Thyroid gland (tissue), 4 donors: ENCODE data around the gene CAMSAP2. TPM values are rescaled to one million over a fixed set of nuclear protein-coding genes. Genes with fewer than 3 reads are reported as not detected.
A peak's percentile ranks its signal among the peaks of the same experiment; 100 is the strongest.

Source experiments
- DNase-seq, 2 donors: peaks; one replicate each; pipeline ENCODE4 v3.0.0-alpha.2; 2019
- H3K27ac ChIP-seq, 3 donors: fragments of 200-600 bp; sonication (generic); 1 replicate in 2 of 3; 2 replicates in 1 of 3; pipeline ENCODE4 v1.5.1; 2016 to 2019; ENCODE audit warnings: mild to moderate bottlenecking in 1 of 3, moderate library complexity in 1 of 3
- H3K27me3 ChIP-seq: fragments of 200-600 bp; sonication (generic); one replicate; pipeline ENCODE4 v1.5.1; 2019
- H3K36me3 ChIP-seq, 2 donors: fragments of 200-600 bp; sonication (generic); one replicate each; pipeline ENCODE4 v1.5.1; 2016 to 2019
- H3K4me1 ChIP-seq, 2 donors: fragments of 200-600 bp; sonication (generic); one replicate each; pipeline ENCODE4 v1.5.1; 2017 to 2019
- H3K4me3 ChIP-seq, 3 donors: fragments of 200-600 bp; sonication (generic); replicated peaks in 1 of 3; 1 replicate in 2 of 3; 2 replicates in 1 of 3; pipeline ENCODE4 v1.5.1; 2016; ENCODE audit warnings: mild to moderate bottlenecking in 1 of 3
- H3K9me3 ChIP-seq: fragments of 200-600 bp; sonication (generic); one replicate; pipeline ENCODE4 v1.5.1; 2017
- CTCF ChIP-seq, 6 experiments: fragments of 200-600 bp in 3 of 6; fragments of 450-650 bp in 3 of 6; sonication (generic) in 3 of 6; IDR thresholded peaks; one replicate each; pipeline ENCODE4 v1.5.1; 2016 to 2019; ENCODE audit warnings: antibody characterized with exemption in 6 of 6, mild to moderate bottlenecking in 2 of 6, inconsistent platforms in 1 of 6, moderate library complexity in 1 of 6
- POLR2A ChIP-seq, 2 donors: fragments of 450-650 bp; IDR thresholded peaks; one replicate each; pipeline ENCODE4 v1.6.1; 2017; ENCODE audit warnings: antibody characterized with exemption in 2 of 2, mild to moderate bottlenecking in 2 of 2, moderate library complexity in 1 of 2
- WGBS, 2 donors: methylation state at CpG; one replicate each; pipeline ENCODE4 v1.1.5; 2017; 5-methylcytosine and 5-hydroxymethylcytosine counted together
- intact Hi-C: fragments of 100-400 bp; cut with DNase I; formaldehyde crosslinking; loops from one replicate; pipeline ENCODE4 v1.15.1; 2023
- total RNA-seq, 4 donors: library from RNA; depleted of rRNA; stranded (reverse); fragments of >200 nt; gene quantifications; one replicate each; pipeline ENCODE4 v1.2.3, GENCODE V29; 2016

CAMSAP2 gene
- total RNA-seq, 4 donors from 2014 or later, result 36.3 to 53.5 (median 41.8) TPM

GRCh38 chr1:200738949-200739651, 407 bp downstream of the CAMSAP2 start:
- WGBS, 2 donors, result 0% methylated on average over 38 to 44 of the region's 80 CpGs
- H3K27me3 ChIP-seq, result no peaks in the 10 kb centered on the region
- peak overlapping the region; percentile 99 to 100 (median 100) for H3K27ac ChIP-seq
- peaks cover 19 to 33% of the 10 kb centered on the region in 2 donors for H3K4me1 ChIP-seq
- no peaks in the 10 kb centered on the region for H3K36me3 ChIP-seq
- intact Hi-C loops, result loop anchor here (5.0 to 10.0 kb wide), 2 partner anchors 67 to 114 kb away; partner anchors contain the start of gene KIF14
- TF ChIP-seq POLR2A (IDR thresholded peaks at IDR 0.05), result peak; percentile 74 to 84
- no peak for TF ChIP-seq CTCF (IDR thresholded peaks at IDR 0.05)
- no peaks in the 10 kb centered on the region for H3K9me3 ChIP-seq
- DNase-seq, result peak; percentile 89 to 90
- H3K4me3 ChIP-seq, result peak overlapping the region; percentile 83 to 91 (median 89)

GRCh38 chr1:200739702-200740570, 1.2 kb downstream of the CAMSAP2 start:
- Histone ChIP-seq H3K36me3 (no peaks in the 10 kb centered on the region), H3K27ac (peak overlapping the region; percentile 99 to 100 (median 100)), H3K4me3 (peak overlapping the region; percentile 83 to 91 (median 89)), H3K9me3 (no peaks in the 10 kb centered on the region), H3K27me3 (no peaks in the 10 kb centered on the region), H3K4me1 (peaks cover 25 to 36% of the 10 kb centered on the region in 2 donors)
- intact Hi-C loops, result loop anchor here (5.0 to 10.0 kb wide), 3 partner anchors 55 to 115 kb away; partner anchors contain the start of gene KIF14
- peak; percentile 49 to 57 for DNase-seq
- WGBS, 2 donors, result 2 to 5% methylated on average over 15 to 18 of the region's 26 CpGs
- TF ChIP-seq POLR2A (IDR thresholded peaks at IDR 0.05) (no peak), CTCF (IDR thresholded peaks at IDR 0.05) (no peak)

GRCh38 chr1:200740571-200741208, 2.0 kb downstream of the CAMSAP2 start:
- H3K27ac ChIP-seq, result no peak overlapping the region
- H3K27me3 ChIP-seq, result no peaks in the 10 kb centered on the region
- H3K4me1 ChIP-seq, result peaks cover 25 to 36% of the 10 kb centered on the region in 2 donors
- intact Hi-C loops, result loop anchor here (10.0 kb wide), 1 partner anchor 54 kb away; no protein-coding TSS in a partner anchor
- H3K4me3 ChIP-seq, result peak overlapping the region in 2 of 3 donors; percentile 89 to 91
- no peak for DNase-seq
- no peak for TF ChIP-seq POLR2A (IDR thresholded peaks at IDR 0.05)
- TF ChIP-seq CTCF (IDR thresholded peaks at IDR 0.05), result no peak
- no peaks in the 10 kb centered on the region for H3K9me3 ChIP-seq
- no peaks in the 10 kb centered on the region for H3K36me3 ChIP-seq
- WGBS, 2 donors, result 11 to 12% methylated on average over 3 of the region's 3 CpGs

- no peak for TF ChIP-seq POLR2A (IDR thresholded peaks at IDR 0.05)
- no peak for TF ChIP-seq CTCF (IDR thresholded peaks at IDR 0.05)
- peak overlapping the region in 1 of 3 donors; percentile 0 for H3K4me3 ChIP-seq
- DNase-seq, result no peak
- no peaks in the 10 kb centered on the region for H3K9me3 ChIP-seq
- peaks cover 25 to 36% of the 10 kb centered on the region in 2 donors for H3K4me1 ChIP-seq
- no peaks in the 10 kb centered on the region for H3K36me3 ChIP-seq
- 15 to 16% methylated on average over 3 of the region's 3 CpGs for WGBS, 2 donors
- no peaks in the 10 kb centered on the region for H3K27me3 ChIP-seq
- intact Hi-C loops, result loop anchor here (10.0 kb wide), 1 partner anchor 53 kb away; no protein-coding TSS in a partner anchor
- H3K27ac ChIP-seq, result no peak overlapping the region
Observed at GRCh38 chr1:200741551-200742207, 3.0 kb downstream of the CAMSAP2 start.
